ENCODE measurements around the gene DOC2B. TPM values are rescaled to one million over a fixed set of nuclear protein-coding genes. Genes with fewer than 3 reads are reported as not detected.

The DOC2B gene
- total and polyA plus RNA-seq, 2 of the 8 experiments (the other 6 are each of a cell fraction or from before 2014, with no cell fraction given), result 1.3 to 3.3 TPM

DNA sequence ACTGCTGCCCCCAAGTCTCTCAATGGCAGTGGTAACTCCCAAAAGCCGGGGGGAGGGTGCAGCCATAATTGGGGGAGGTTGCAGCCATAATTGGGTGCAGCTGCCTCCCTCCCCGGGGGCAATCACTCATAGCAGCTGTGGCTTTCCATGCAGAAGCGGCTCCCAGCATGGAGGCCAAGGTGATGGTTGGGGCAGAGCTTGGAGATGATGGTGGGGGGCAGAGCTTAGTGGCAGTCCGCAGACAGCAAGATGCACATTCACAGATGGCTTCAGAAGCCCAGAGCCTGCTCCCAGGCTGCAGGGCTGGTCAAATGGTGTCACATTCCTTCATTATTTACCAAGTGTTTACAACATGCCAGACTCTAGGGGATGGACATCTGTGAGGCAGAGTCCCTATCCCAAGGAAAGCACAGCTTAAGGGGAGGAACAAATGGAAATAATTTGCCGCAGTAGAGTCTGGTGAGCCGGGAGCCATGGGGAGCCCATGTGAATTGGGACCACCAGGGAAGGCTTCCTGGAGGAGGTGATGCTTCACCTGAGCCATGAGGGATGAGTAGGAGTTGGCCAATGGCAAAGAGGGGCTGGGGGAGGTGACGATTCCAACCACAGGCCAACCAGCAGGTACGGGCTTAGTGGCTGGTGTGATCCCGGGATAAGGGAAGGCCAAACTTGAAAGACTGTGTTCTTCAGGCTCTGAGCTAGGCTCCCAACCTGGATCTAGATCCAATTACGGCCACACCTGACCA is 8.1 kb downstream of the DOC2B start:
- no peak overlapping the region for H3K9ac ChIP-seq (replicated peaks in 1 of 4; ENCODE audit: extremely low read depth in 1 of 4, low read depth in 3 of 4, low read length in 3 of 4)
- no peak overlapping the region for H2AK5ac ChIP-seq (ENCODE audit: low read depth, low read length)
- no peak overlapping the region for H3K14ac ChIP-seq (ENCODE audit: insufficient read length)
- no peak overlapping the region for H2AFZ ChIP-seq (ENCODE audit: low read length)
- no peak overlapping the region for H2BK15ac ChIP-seq (ENCODE audit: low read length)
- H3K79me1 ChIP-seq (ENCODE audit: low read depth, low read length), result peaks cover 2% of the 10 kb centered on the region; the same call in 1 of the 2 replicates
- H3K9me3 ChIP-seq (ENCODE audit: insufficient read depth in 2 of 2, low read depth in 1 of 2, low read length in 1 of 2), result no peaks in the 10 kb centered on the region
- H4K5ac ChIP-seq (ENCODE audit: insufficient read length, low read depth, low read length), result no peak overlapping the region
- peaks cover 0 to 3% (median 2%) of the 10 kb centered on the region in 4 experiments; a peak in 3 of 7 replicates for H3K27me3 ChIP-seq (replicated peaks in 1 of 4; ENCODE audit: control insufficient read depth in 3 of 4, extremely low read depth in 1 of 4, insufficient read depth in 3 of 4, low read length in 3 of 4)
- no peak for FAIRE-seq
- no peak for TF ChIP-seq RFX5 (IDR thresholded peaks at IDR 0.05; ENCODE audit: borderline replicate concordance, low read depth, low read length)
- no peak overlapping the region for H2BK12ac ChIP-seq (ENCODE audit: low read depth, low read length)
- ChIA-PET POLR2A (ENCODE audit: partially characterized antibody) (no interaction called here), CTCF (ENCODE audit: partially characterized antibody) (interaction anchor here (0.8 to 2.0 kb wide), 10 partner anchors 9 to 530 kb away, joined by 3 to 8 read pairs (median 4); no protein-coding TSS in a partner anchor)
- no peaks in the 10 kb centered on the region for H3K36me3 ChIP-seq (ENCODE audit: control insufficient read depth in 2 of 4, insufficient read depth in 4 of 4, low read length in 3 of 4)
- WGBS, 2 experiments (ENCODE audit: extremely low coverage in 1 of 2, insufficient coverage in 1 of 2, insufficient read length in 1 of 2, insufficient replicate concordance in 2 of 2, low coverage in 1 of 2, low lambda C conversion rate in 2 of 2, missing lambda C conversion rate in 1 of 2), result 81% methylated on average over 9 of the region's 10 CpGs; no CpG with 5 or more reads in 1 of the 2 experiments
- H3K4me2 ChIP-seq (ENCODE audit: insufficient read depth in 1 of 2, low read depth in 2 of 2, low read length in 2 of 2), result no peak overlapping the region
- no peak overlapping the region for H3K56ac ChIP-seq (replicated peaks; ENCODE audit: insufficient read length, low read depth, low read length)
- H2BK5ac ChIP-seq (ENCODE audit: low read depth, low read length), result no peak overlapping the region
- no peak overlapping the region for H4K8ac ChIP-seq (ENCODE audit: extremely low read depth, insufficient read depth, low read length)
- no peak overlapping the region for H2BK120ac ChIP-seq (replicated peaks; ENCODE audit: low read depth, low read length)
- H3K4me3 ChIP-seq (ENCODE audit: extremely low read depth in 1 of 4, insufficient read depth in 2 of 4, low read depth in 3 of 4, low read length in 4 of 4), result no peak overlapping the region
- no peak overlapping the region for H3K4ac ChIP-seq (replicated peaks; ENCODE audit: insufficient read length, low read depth, low read length)
- DNase-seq (ENCODE audit: low read depth in 1 of 2, low spot score in 2 of 2), result no peak
- peaks cover 0 to 2% of the 10 kb centered on the region in 2 experiments for H4K20me1 ChIP-seq (replicated peaks in 1 of 2; ENCODE audit: control insufficient read depth in 1 of 2, insufficient read depth in 2 of 2, low read length in 2 of 2)
- H3K27ac ChIP-seq (ENCODE audit: low read depth, low read length), result no peak overlapping the region
- no peaks in the 10 kb centered on the region for H3K79me2 ChIP-seq (ENCODE audit: control insufficient read depth in 1 of 2, insufficient read depth in 2 of 2, low read length in 2 of 2)
- H2BK20ac ChIP-seq (ENCODE audit: low read length), result no peak overlapping the region
- no peak overlapping the region for H3K23ac ChIP-seq (ENCODE audit: insufficient read length)
- no peak overlapping the region for H4K91ac ChIP-seq (replicated peaks; ENCODE audit: insufficient read length, low read length)
- H3K18ac ChIP-seq (ENCODE audit: extremely low read depth, low read length), result no peak overlapping the region
- H3K4me1 ChIP-seq (replicated peaks in 1 of 4; ENCODE audit: control insufficient read depth in 3 of 4, insufficient read depth in 4 of 4, low read length in 3 of 4), result no peaks in the 10 kb centered on the region
- no peaks in the 10 kb centered on the region for H3K23me2 ChIP-seq (ENCODE audit: low read depth, low read length)

Data from H1 (cell line).